HepG2 (cell line): ENCODE data around the gene GPS1. TPM values are rescaled to one million over a fixed set of nuclear protein-coding genes. Genes with fewer than 3 reads are reported as not detected.

ENCODE experiments used
- AHDC1 ChIP-seq: sonication (generic); formaldehyde crosslinking; IDR thresholded peaks from 2 replicates; pipeline ENCODE4 v1.5.1; 2020; ENCODE audit warnings: mild to moderate bottlenecking, missing genetic modification reagents, borderline replicate concordance
- CBFB ChIP-seq: sonication (generic); formaldehyde crosslinking; IDR thresholded peaks from 2 replicates; pipeline ENCODE4 v1.4.0; 2020; ENCODE audit warnings: missing genetic modification reagents
- GATAD2A ChIP-seq: IDR thresholded peaks from 2 replicates; pipeline ENCODE4 v1.6.1; 2016
- KLF13 ChIP-seq: sonication (generic); formaldehyde crosslinking; IDR thresholded peaks from 2 replicates; pipeline ENCODE4 v1.4.0; 2020; ENCODE audit warnings: mild to moderate bottlenecking, missing genetic modification reagents
- MZF1 ChIP-seq: sonication (generic); formaldehyde crosslinking; IDR thresholded peaks from 2 replicates; pipeline ENCODE4 v1.8.1; 2023; ENCODE audit warnings: mild to moderate bottlenecking, missing genetic modification reagents, borderline replicate concordance
- NRL ChIP-seq: sonication (generic); formaldehyde crosslinking; IDR thresholded peaks from 2 replicates; pipeline ENCODE4 v1.5.0; 2020; ENCODE audit warnings: missing genetic modification reagents, mild to moderate bottlenecking, moderate library complexity, borderline replicate concordance
- PCBP2 ChIP-seq: fragments of 200-400 bp; formaldehyde crosslinking; optimal IDR thresholded peaks from 2 replicates; pipeline ENCODE3; 2018; ENCODE audit warnings: low read length, low read depth; ENCODE audit not compliant: poor library complexity, severe bottlenecking
- POGZ ChIP-seq: sonication (generic); formaldehyde crosslinking; IDR thresholded peaks from 2 replicates; pipeline ENCODE4 v1.4.0; 2020; ENCODE audit warnings: mild to moderate bottlenecking, missing genetic modification reagents
- THAP7 ChIP-seq: sonication (generic); formaldehyde crosslinking; IDR thresholded peaks from 2 replicates; pipeline ENCODE4 v1.8.1; 2023; ENCODE audit warnings: mild to moderate bottlenecking, missing genetic modification reagents
- USF2 ChIP-seq, 2 experiments: sonication (generic) in 1 of 2; formaldehyde crosslinking in 1 of 2; IDR thresholded peaks; 2 replicates each; pipeline versions ENCODE4 v1.5.1 to v1.6.1; 2011 to 2020; ENCODE audit warnings: borderline replicate concordance in 1 of 2, low read depth in 1 of 2, low read length in 1 of 2, mild to moderate bottlenecking in 1 of 2, missing genetic modification reagents in 1 of 2, moderate library complexity in 1 of 2
- ZBTB49 ChIP-seq: sonication (generic); formaldehyde crosslinking; IDR thresholded peaks from 2 replicates; pipeline ENCODE4 v1.4.0; 2020; ENCODE audit warnings: missing genetic modification reagents, borderline replicate concordance
- ZFP1 ChIP-seq: IDR thresholded peaks from 2 replicates; pipeline ENCODE4 v1.6.1; 2016
- ZFP41 ChIP-seq: sonication (generic); formaldehyde crosslinking; IDR thresholded peaks from 2 replicates; pipeline ENCODE4 v1.4.0; 2020; ENCODE audit warnings: mild to moderate bottlenecking, missing genetic modification reagents, borderline replicate concordance
- ZNF225 ChIP-seq: sonication (generic); formaldehyde crosslinking; IDR thresholded peaks from 2 replicates; pipeline ENCODE4 v1.4.0; 2020; ENCODE audit warnings: mild to moderate bottlenecking, missing genetic modification reagents
- ZNF547 ChIP-seq: sonication (generic); formaldehyde crosslinking; IDR thresholded peaks from 2 replicates; pipeline ENCODE4 v1.5.1; 2020; ENCODE audit warnings: mild to moderate bottlenecking, missing genetic modification reagents
- ZSCAN20 ChIP-seq: sonication (generic); formaldehyde crosslinking; IDR thresholded peaks from 2 replicates; pipeline ENCODE4 v1.4.0; 2020; ENCODE audit warnings: missing genetic modification reagents, mild to moderate bottlenecking, borderline replicate concordance
- ZSCAN25 ChIP-seq: sonication (generic); formaldehyde crosslinking; IDR thresholded peaks from 2 replicates; pipeline ENCODE4 v1.8.0; 2022; ENCODE audit warnings: mild to moderate bottlenecking, missing genetic modification reagents
- ZZZ3 ChIP-seq: sonication (generic); formaldehyde crosslinking; IDR thresholded peaks from 2 replicates; pipeline ENCODE4 v1.4.0; 2020; ENCODE audit warnings: missing genetic modification reagents, mild to moderate bottlenecking, borderline replicate concordance
- polyA plus RNA-seq, 8 experiments: library from polyadenylated mRNA; depleted of rRNA in 3 of 8; stranded (reverse) in 7 of 8; unstranded in 1 of 8; fragments of >200 nt; fragmentation: Illumina TruSeq in 4 of 8; extraction: Trizol in 4 of 8; gene quantifications; 2 replicates each; pipeline versions ENCODE4 v1.2.1 to v1.2.3, GENCODE V29; 2011 to 2016; ENCODE audit warnings: low read depth in 4 of 8, missing spikeins in 1 of 8, mixed read lengths in 1 of 8; ENCODE audit not compliant: insufficient read depth in 1 of 8
- total RNA-seq, 5 experiments: library from RNA; depleted of rRNA; stranded (reverse); fragments of >200 nt; fragmentation: Illumina TruSeq; extraction: Trizol; gene quantifications; 2 replicates each; pipeline ENCODE4 v1.2.3, GENCODE V29; 2016; ENCODE audit warnings: low read depth in 1 of 5

GPS1 gene
- total and polyA plus RNA-seq, 2 of the 13 experiments (the other 11 are each of a cell fraction or from before 2014, with no cell fraction given) = 124 to 128 TPM

- TF ChIP-seq ZBTB49 (CRISPR knock-in tag) (no peak), POGZ (CRISPR knock-in tag) (0 out of 2 replicates have a peak, but pooled peaks have one; percentile 17), MZF1 (CRISPR knock-in tag) (no peak), ZFP1 (CRISPR knock-in tag) (no peak), ZNF547 (CRISPR knock-in tag) (no peak), ZSCAN20 (CRISPR knock-in tag) (no peak), ZZZ3 (0 out of 2 replicates have a peak, but pooled peaks have one; percentile 21), GATAD2A (CRISPR knock-in tag) (no peak), THAP7 (CRISPR knock-in tag) (no peak), KLF13 (CRISPR knock-in tag) (no peak), AHDC1 (CRISPR knock-in tag) (no peak), USF2 (IDR thresholded peaks at IDR 0.05; ENCODE audit: low read depth, low read length) (no peak), USF2 (CRISPR knock-in tag; IDR thresholded peaks at IDR 0.05; ENCODE audit: borderline replicate concordance) (no peak), PCBP2 (no peak), ZFP41 (CRISPR knock-in tag) (no peak), ZSCAN25 (CRISPR knock-in tag) (no peak), CBFB (CRISPR knock-in tag) (no peak), ZNF225 (no peak), NRL (CRISPR knock-in tag) (no peak)
These were observed 21.0 kb upstream of the GPS1 start (continued) for GRCh38 chr17:82030470-82031302.
